ENCODE data around the gene CDC25A.

- TF ChIP-seq FOXJ3 (CRISPR knock-in tag; IDR thresholded peaks at IDR 0.05; ENCODE audit: borderline replicate concordance) (no peak), PRPF4 (IDR thresholded peaks at IDR 0.05; ENCODE audit: low read depth, low read length, poor library complexity, severe bottlenecking) (no peak), DBP (CRISPR knock-in tag; IDR thresholded peaks at IDR 0.05; ENCODE audit: not compliant biosample characterization) (no peak), HNRNPUL1 (IDR thresholded peaks at IDR 0.05; ENCODE audit: low read depth, low read length) (no peak), MAZ (IDR thresholded peaks at IDR 0.05; ENCODE audit: borderline replicate concordance, low read depth, low read length) (no peak), MAZ (CRISPR knock-in tag; IDR thresholded peaks at IDR 0.05; ENCODE audit: low read depth) (no peak), JUND (CRISPR knock-in tag; IDR thresholded peaks at IDR 0.05) (no peak), ZNF780A (CRISPR knock-in tag; IDR thresholded peaks at IDR 0.05) (no peak), CBX1 (IDR thresholded peaks at IDR 0.05; ENCODE audit: low read depth) (no peak), CTCF (CRISPR knock-in tag; IDR thresholded peaks at IDR 0.05) (no peak), TOE1 (CRISPR knock-in tag; IDR thresholded peaks at IDR 0.05) (no peak)
Observed at GRCh38 chr3:48137425-48137999, 50.7 kb downstream of the CDC25A start.
